ENCODE data around the gene PRKG1. TPM values are rescaled to one million over a fixed set of nuclear protein-coding genes. Genes with fewer than 3 reads are reported as not detected.
"Not testable (repeated sequence)": the region's sequence is repeated elsewhere in the genome, so short reads cannot be mapped to it uniquely, and the experiment has no call there.

The PRKG1 gene
- total RNA-seq, 1 donor from 2014 or later = 17.9 TPM

GRCh38 chr10:52228556-52228955 lies 1154.3 kb downstream of the PRKG1 start:
- TF ChIP-seq POLR2AphosphoS5 (IDR thresholded peaks at IDR 0.05; ENCODE audit: insufficient read depth in 1 of 2, low read depth in 1 of 2) (no peak), POLR2A (IDR thresholded peaks at IDR 0.05) (no peak), CTCF (IDR thresholded peaks at IDR 0.05) (no peak)
- intact Hi-C loops (cut with DNase I) = no loop called here
- H3K9me3 ChIP-seq = no peaks in the 10 kb centered on the region
- no peak for DNase-seq (ENCODE audit: extremely low spot score in 2 of 2)
- H3K27me3 ChIP-seq = no peaks in the 10 kb centered on the region
- H3K27ac ChIP-seq = no peak overlapping the region
- H3K4me1 ChIP-seq = peaks cover 5% of the 10 kb centered on the region
- H3K4me3 ChIP-seq = no peak overlapping the region
- H3K36me3 ChIP-seq = no peaks in the 10 kb centered on the region

- TF ChIP-seq POLR2A (IDR thresholded peaks at IDR 0.05) (no peak), POLR2AphosphoS5 (IDR thresholded peaks at IDR 0.05; ENCODE audit: insufficient read depth in 1 of 2, low read depth in 1 of 2) (no peak), CTCF (IDR thresholded peaks at IDR 0.05) (no peak)
- no peak for DNase-seq (ENCODE audit: extremely low spot score in 2 of 2)
- Histone ChIP-seq H3K27ac (no peak overlapping the region), H3K27me3 (no peaks in the 10 kb centered on the region), H3K36me3 (no peaks in the 10 kb centered on the region), H3K4me3 (no peak overlapping the region), H3K4me1 (peaks cover 5% of the 10 kb centered on the region), H3K9me3 (no peaks in the 10 kb centered on the region)
- intact Hi-C loops (cut with DNase I) = no loop called here
Measured at GRCh38 chr10:52229291-52229931, 1155.1 kb downstream of the PRKG1 start.

GRCh38 chr10:52232561-52233350 lies 1158.5 kb downstream of the PRKG1 start:
- H3K9me3 ChIP-seq = no peaks in the 10 kb centered on the region
- H3K27me3 ChIP-seq = no peaks in the 10 kb centered on the region
- no peak for DNase-seq (ENCODE audit: extremely low spot score in 2 of 2)
- peak overlapping the region in 1 of 2 donors; percentile 18 for H3K4me3 ChIP-seq
- H3K36me3 ChIP-seq = no peaks in the 10 kb centered on the region
- intact Hi-C loops (cut with DNase I) = no loop called here
- no peak for TF ChIP-seq POLR2A (IDR thresholded peaks at IDR 0.05)
- no peak for TF ChIP-seq CTCF (IDR thresholded peaks at IDR 0.05)
- TF ChIP-seq POLR2AphosphoS5 (IDR thresholded peaks at IDR 0.05; ENCODE audit: insufficient read depth in 1 of 2, low read depth in 1 of 2) = no peak
- peaks cover 5% of the 10 kb centered on the region for H3K4me1 ChIP-seq
- H3K27ac ChIP-seq = no peak overlapping the region

- H3K4me1 ChIP-seq; DNase-seq (ENCODE audit: extremely low spot score in 2 of 2); H3K27ac ChIP-seq; H3K27me3 ChIP-seq; intact Hi-C loops (cut with DNase I); H3K9me3 ChIP-seq; H3K36me3 ChIP-seq: not testable (repeated sequence)
- peak overlapping the region in 1 of 2 donors; percentile 18 for H3K4me3 ChIP-seq
Measured at GRCh38 chr10:52233351-52233991, 1159.2 kb downstream of the PRKG1 start.

GRCh38 chr10:52239771-52240170 lies 1165.5 kb downstream of the PRKG1 start:
- Histone ChIP-seq H3K27me3 (no peaks in the 10 kb centered on the region), H3K9me3 (no peaks in the 10 kb centered on the region), H3K27ac (no peak overlapping the region), H3K4me3 (no peak overlapping the region), H3K4me1 (no peaks in the 10 kb centered on the region), H3K36me3 (no peaks in the 10 kb centered on the region)
- no peak for TF ChIP-seq POLR2A (IDR thresholded peaks at IDR 0.05)
- no peak for TF ChIP-seq POLR2AphosphoS5 (IDR thresholded peaks at IDR 0.05; ENCODE audit: insufficient read depth in 1 of 2, low read depth in 1 of 2)
- no peak for TF ChIP-seq CTCF (IDR thresholded peaks at IDR 0.05)
- DNase-seq (ENCODE audit: extremely low spot score in 2 of 2) = no peak
- intact Hi-C loops (cut with DNase I) = no loop called here
